Mononuclear cell (primary cell): ENCODE results near the gene CLIP3. TPM values are rescaled to one million over a fixed set of nuclear protein-coding genes. Genes with fewer than 3 reads are reported as not detected.
"Not testable (repeated sequence)": the region's sequence is repeated elsewhere in the genome, so short reads cannot be mapped to it uniquely, and the experiment has no call there.

Experiments used
- H3K27me3 ChIP-seq: 2 replicates; pipeline ENCODE4 v1.6.0; 2011; ENCODE audit warnings: low read length, control low read depth; ENCODE audit not compliant: insufficient read depth
- H3K4me1 ChIP-seq: 2 replicates; pipeline ENCODE4 v1.5.1; 2011; ENCODE audit warnings: mild to moderate bottlenecking, low read length, control low read depth; ENCODE audit not compliant: insufficient read depth
- H3K4me3 ChIP-seq: 2 replicates; pipeline ENCODE4 v1.5.1; 2011; ENCODE audit warnings: mild to moderate bottlenecking, low read length, moderate library complexity
- H3K9me3 ChIP-seq: 2 replicates; pipeline ENCODE4 v1.5.1; 2011; ENCODE audit warnings: low read depth, mild to moderate bottlenecking, control low read depth, low read length
- total RNA-seq: library from RNA; depleted of rRNA; stranded (reverse); fragments of >200 nt; gene quantifications from one replicate; pipeline ENCODE4 v1.2.3, GENCODE V29; 2012

CLIP3 gene
- total RNA-seq, 1 donor: 0.10 TPM

GRCh38 chr19:36054733-36055686, 22.3 kb upstream of the CLIP3 start, which contains the start of gene WDR62:
WDR62 (plus strand) TSS chr19:36054897; CDS start chr19:36054972, 75 bp downstream.
- Histone ChIP-seq H3K4me3 (peak within 1 kb of the TSS; percentile 72), H3K27me3 (no peaks in the 10 kb centered on the region), H3K4me1 (peaks cover 27% of the 10 kb centered on the region), H3K9me3 (no peaks in the 10 kb centered on the region)

GRCh38 chr19:36054119-36054732, 21.6 kb upstream of the CLIP3 start, which contains the start of gene THAP8:
THAP8 (minus strand) TSS chr19:36054285; CDS start chr19:36054217, 68 bp downstream.
- H3K27me3 ChIP-seq: no peaks in the 10 kb centered on the region
- H3K9me3 ChIP-seq: no peaks in the 10 kb centered on the region
- H3K4me1 ChIP-seq: peaks cover 27% of the 10 kb centered on the region
- H3K4me3 ChIP-seq: peak within 1 kb of the TSS; percentile 72

- Histone ChIP-seq H3K4me3 (no peak overlapping the region), H3K27me3 (no peaks in the 10 kb centered on the region), H3K4me1 (peaks cover 27% of the 10 kb centered on the region), H3K9me3 (no peaks in the 10 kb centered on the region)
Measured at GRCh38 chr19:36051637-36052036, 19.0 kb upstream of the CLIP3 start.

- H3K4me3 ChIP-seq: no peak overlapping the region
- no peaks in the 10 kb centered on the region for H3K9me3 ChIP-seq
- peaks cover 26% of the 10 kb centered on the region for H3K4me1 ChIP-seq
- H3K27me3 ChIP-seq: no peaks in the 10 kb centered on the region
Measured at GRCh38 chr19:36051236-36051635, 18.6 kb upstream of the CLIP3 start.

- H3K27me3 ChIP-seq: no peaks in the 10 kb centered on the region
- H3K4me1 ChIP-seq: peaks cover 11% of the 10 kb centered on the region
- H3K9me3 ChIP-seq: no peaks in the 10 kb centered on the region
- H3K4me3 ChIP-seq: no peak overlapping the region
Measured at GRCh38 chr19:36049080-36049698, 16.5 kb upstream of the CLIP3 start.

- peaks cover 2% of the 10 kb centered on the region for H3K4me1 ChIP-seq
- no peaks in the 10 kb centered on the region for H3K27me3 ChIP-seq
- no peak overlapping the region for H3K4me3 ChIP-seq
- H3K9me3 ChIP-seq: no peaks in the 10 kb centered on the region
Measured at GRCh38 chr19:36047835-36048234, 15.2 kb upstream of the CLIP3 start.

- Histone ChIP-seq H3K27me3 (no peaks in the 10 kb centered on the region), H3K9me3 (no peaks in the 10 kb centered on the region), H3K4me3 (no peak overlapping the region), H3K4me1 (no peaks in the 10 kb centered on the region)
Measured at GRCh38 chr19:36046443-36047050, 13.9 kb upstream of the CLIP3 start.

GRCh38 chr19:36043952-36044351, 11.3 kb upstream of the CLIP3 start:
- Histone ChIP-seq H3K4me1 (no peaks in the 10 kb centered on the region), H3K27me3 (no peaks in the 10 kb centered on the region), H3K4me3 (no peak overlapping the region), H3K9me3 (no peaks in the 10 kb centered on the region)

- H3K4me3 ChIP-seq: no peak overlapping the region
- no peaks in the 10 kb centered on the region for H3K27me3 ChIP-seq
- peaks cover 6% of the 10 kb centered on the region for H3K4me1 ChIP-seq
- no peaks in the 10 kb centered on the region for H3K9me3 ChIP-seq
Measured at GRCh38 chr19:36041831-36042230, 9.2 kb upstream of the CLIP3 start.

- H3K27me3 ChIP-seq, H3K4me1 ChIP-seq, H3K9me3 ChIP-seq, H3K4me3 ChIP-seq: not testable (repeated sequence)
Measured at GRCh38 chr19:36041092-36041491, 8.4 kb upstream of the CLIP3 start.

- H3K9me3 ChIP-seq: no peaks in the 10 kb centered on the region
- H3K27me3 ChIP-seq: no peaks in the 10 kb centered on the region
- H3K4me3 ChIP-seq: no peak overlapping the region
Measured at GRCh38 chr19:36040495-36040894, 7.8 kb upstream of the CLIP3 start.

GRCh38 chr19:36031308-36031707, 1.4 kb downstream of the CLIP3 start:
- Histone ChIP-seq H3K9me3 (no peaks in the 10 kb centered on the region), H3K27me3 (no peaks in the 10 kb centered on the region), H3K4me3 (no peak overlapping the region), H3K4me1 (peaks cover 8% of the 10 kb centered on the region)

More at GRCh38 chr19:36040495-36040894, 7.8 kb upstream of the CLIP3 start:
- peaks cover 10% of the 10 kb centered on the region for H3K4me1 ChIP-seq

- H3K4me3 ChIP-seq: no peak overlapping the region
- H3K4me1 ChIP-seq: peaks cover 8% of the 10 kb centered on the region
- H3K27me3 ChIP-seq: no peaks in the 10 kb centered on the region
- no peaks in the 10 kb centered on the region for H3K9me3 ChIP-seq
Measured at GRCh38 chr19:36030264-36031148, 2.2 kb downstream of the CLIP3 start.
